Measurements from ENCODE around the gene MFSD1.

Gene MFSD1

GRCh38 chr3:158849757-158850156 is 47.9 kb downstream of the MFSD1 start:
- Mint-ChIP-seq H3K4me3 (no peak overlapping the region), H3K36me3 (ENCODE audit: low read depth) (no peaks in the 10 kb centered on the region), H3K4me1 (no peaks in the 10 kb centered on the region), H3K27me3 (no peaks in the 10 kb centered on the region), H3K9me3 (no peaks in the 10 kb centered on the region), H3K27ac (no peak overlapping the region)
- ATAC-seq (no peak), DNase-seq (no peak)

GRCh38 chr3:158859362-158859761 is 57.5 kb downstream of the MFSD1 start:
- no peak overlapping the region for H3K27ac Mint-ChIP-seq
- peaks cover 2% of the 10 kb centered on the region for H3K27me3 Mint-ChIP-seq
- no peak overlapping the region for H3K4me3 Mint-ChIP-seq
- ATAC-seq (no peak), DNase-seq (no peak)
- peaks cover 11% of the 10 kb centered on the region for H3K9me3 Mint-ChIP-seq
- no peaks in the 10 kb centered on the region for H3K4me1 Mint-ChIP-seq
- H3K36me3 Mint-ChIP-seq (ENCODE audit: low read depth) = peaks cover 14% of the 10 kb centered on the region

- no peak overlapping the region for H3K4me3 Mint-ChIP-seq
- DNase-seq = no peak
These were observed 61.4 kb downstream of the MFSD1 start for GRCh38 chr3:158863247-158863646.

GRCh38 chr3:158864492-158864891 is 62.6 kb downstream of the MFSD1 start:
- Mint-ChIP-seq H3K36me3 (ENCODE audit: low read depth) (no peaks in the 10 kb centered on the region), H3K4me1 (no peaks in the 10 kb centered on the region), H3K4me3 (no peak overlapping the region), H3K27ac (no peak overlapping the region), H3K9me3 (no peaks in the 10 kb centered on the region), H3K27me3 (no peaks in the 10 kb centered on the region)
- DNase-seq (no peak), ATAC-seq (no peak)

More at GRCh38 chr3:158863247-158863646, 61.4 kb downstream of the MFSD1 start:
- Mint-ChIP-seq H3K36me3 (ENCODE audit: low read depth) (no peaks in the 10 kb centered on the region), H3K27ac (no peak overlapping the region), H3K9me3 (no peaks in the 10 kb centered on the region), H3K27me3 (no peaks in the 10 kb centered on the region), H3K4me1 (no peaks in the 10 kb centered on the region)
- no peak for ATAC-seq

DNA sequence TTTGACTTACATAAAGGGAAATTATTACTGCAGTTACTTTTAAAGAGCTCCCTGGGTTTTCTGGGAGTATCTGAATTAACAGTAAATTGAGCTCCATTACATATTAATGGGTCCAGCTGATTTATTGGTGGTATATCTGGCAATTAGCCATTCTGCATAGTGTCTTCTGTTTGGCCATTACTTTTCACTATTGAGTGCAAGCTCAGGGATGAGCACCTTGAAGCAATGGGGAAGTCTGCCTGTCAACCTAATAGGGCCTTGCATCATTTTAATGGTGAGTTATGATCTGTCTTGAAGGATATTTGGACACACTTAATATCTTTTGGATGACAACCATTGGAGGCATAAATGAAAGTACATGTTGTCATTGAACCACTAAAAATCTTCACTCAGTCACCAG is 73.8 kb downstream of the MFSD1 start:
- Mint-ChIP-seq H3K27ac (no peak overlapping the region), H3K4me1 (no peaks in the 10 kb centered on the region), H3K27me3 (no peaks in the 10 kb centered on the region), H3K36me3 (ENCODE audit: low read depth) (no peaks in the 10 kb centered on the region), H3K9me3 (no peaks in the 10 kb centered on the region), H3K4me3 (no peak overlapping the region)
- no peak for DNase-seq
- ATAC-seq = no peak
